OCI-LY7 (cell line): ENCODE data around the gene BCAR3. TPM values are rescaled to one million over a fixed set of nuclear protein-coding genes. Genes with fewer than 3 reads are reported as not detected.

Source experiments
- BruUV-seq: library from RNA; stranded (reverse); fragments of 400-500 nt; replicated peaks from 2 replicates; lab custom pipeline; 2021; lab: Mats Ljungman, UMichigan
- CTCF ChIA-PET: fragments of 300-600 bp; sonication (Branson Sonifier 250); formaldehyde crosslinking; loops from one replicate; lab custom pipeline; 2022; ENCODE audit warnings: antibody characterized with exemption; ENCODE audit not compliant: unreplicated experiment; lab: Charles Lee
- POLR2A ChIA-PET: fragments of 300-600 bp; sonication (Branson Sonifier 250); formaldehyde crosslinking; loops from one replicate; lab custom pipeline; 2022; ENCODE audit warnings: antibody characterized with exemption; lab: Charles Lee
- DNase-seq: peaks from one replicate; pipeline ENCODE4 v3.0.0-alpha.2; 2015; ENCODE audit warnings: low spot score
- H2AFZ ChIP-seq: fragments of 200-600 bp; sonication (generic), shearing (Covaris generic); 2 replicates; pipeline ENCODE4 v1.6.1; 2014; ENCODE audit warnings: mild to moderate bottlenecking, antibody characterized with exemption, low read length, moderate library complexity
- H3K27ac ChIP-seq: fragments of 200-600 bp; sonication (generic); 2 replicates; pipeline ENCODE4 v1.5.1; 2014; ENCODE audit warnings: mixed run types, low read depth, mild to moderate bottlenecking, moderate library complexity, low read length, inconsistent platforms; ENCODE audit not compliant: poor library complexity, severe bottlenecking
- H3K36me3 ChIP-seq: fragments of 200-600 bp; sonication (generic); 2 replicates; pipeline ENCODE4 v1.6.1; 2014; ENCODE audit warnings: mild to moderate bottlenecking, antibody characterized with exemption, low read length, moderate library complexity, mixed read lengths; ENCODE audit not compliant: insufficient read depth
- H3K4me1 ChIP-seq: fragments of 200-600 bp; sonication (generic); 2 replicates; pipeline ENCODE4 v1.5.1; 2014; ENCODE audit warnings: mild to moderate bottlenecking, low read length; ENCODE audit not compliant: insufficient read depth, poor library complexity, severe bottlenecking
- H3K4me2 ChIP-seq: fragments of 200-600 bp; sonication (generic); 2 replicates; pipeline ENCODE4 v1.6.1; 2014; ENCODE audit warnings: mild to moderate bottlenecking, low read length
- H3K4me3 ChIP-seq: fragments of 200-600 bp; sonication (generic); 2 replicates; pipeline ENCODE4 v1.5.1; 2014; ENCODE audit warnings: mild to moderate bottlenecking, low read depth, low read length; ENCODE audit not compliant: poor library complexity, severe bottlenecking
- H3K79me2 ChIP-seq: fragments of 200-600 bp; sonication (generic); 2 replicates; pipeline ENCODE4 v1.6.1; 2016; ENCODE audit warnings: low read depth, mild to moderate bottlenecking, low read length, moderate library complexity, mixed read lengths; ENCODE audit not compliant: insufficient read depth
- H3K9me2 ChIP-seq: fragments of 200-600 bp; sonication (generic); 2 replicates; pipeline ENCODE4 v1.6.1; 2016; ENCODE audit warnings: mild to moderate bottlenecking, low read length, mixed read lengths; ENCODE audit not compliant: insufficient read depth
- H3K9me3 ChIP-seq: fragments of 200-600 bp; sonication (generic); 2 replicates; pipeline ENCODE4 v1.6.1; 2014; ENCODE audit warnings: mild to moderate bottlenecking, mixed run types, low read length, mixed read lengths
- H4K20me1 ChIP-seq: fragments of 200-600 bp; sonication (generic); 2 replicates; pipeline ENCODE4 v1.6.1; 2014; ENCODE audit warnings: mild to moderate bottlenecking, antibody characterized with exemption, low read length, moderate library complexity, mixed read lengths; ENCODE audit not compliant: insufficient read depth
- CTCF ChIP-seq: fragments of 200-600 bp; sonication (generic); conservative IDR thresholded peaks from 2 replicates; pipeline ENCODE4 v1.5.1; 2014; ENCODE audit warnings: mild to moderate bottlenecking, antibody characterized with exemption, low read length, moderate library complexity, mixed read lengths
- EZH2phosphoT487 ChIP-seq: fragments of 200-600 bp; sonication (generic); IDR thresholded peaks from 2 replicates; pipeline ENCODE4 v1.6.1; 2018; ENCODE audit warnings: low read depth, borderline replicate concordance, mild to moderate bottlenecking, mixed run types, antibody characterized with exemption, low read length, moderate library complexity, mixed read lengths
- intact Hi-C: fragments of 100-400 bp; cut with micrococcal nuclease; formaldehyde crosslinking; loops from one replicate; pipeline ENCODE4 v1.10.0; 2022; ENCODE audit not compliant: unreplicated experiment
- total RNA-seq, 2 experiments: library from RNA; depleted of rRNA in 1 of 2; stranded (reverse); fragments of >200 nt in 1 of 2; shearing (Covaris generic) in 1 of 2; gene quantifications; 2 replicates each; pipeline ENCODE4 v1.2.3, GENCODE V29; 2014 to 2022

Gene BCAR3
- total RNA-seq, 2 experiments from 2014 or later, result 16.3 to 24.2 TPM

GRCh38 chr1:93628681-93629080 lies 53.0 kb downstream of the BCAR3 start:
- H3K4me2 ChIP-seq, result no peak overlapping the region
- no TSS peak for BruUV-seq
- H3K4me3 ChIP-seq, result no peak overlapping the region
- H3K9me3 ChIP-seq, result no peaks in the 10 kb centered on the region
- ChIA-PET POLR2A (interaction anchor here (0.9 to 1.9 kb wide), 5 partner anchors 16 to 324 kb away, joined by 3 to 7 read pairs (median 4); no protein-coding TSS in a partner anchor), CTCF (interaction anchor here (0.6 to 4.7 kb wide), 9 partner anchors 8 to 217 kb away, joined by 3 to 45 read pairs (median 4); no protein-coding TSS in a partner anchor)
- no peaks in the 10 kb centered on the region; the same call in 1 of the 2 replicates for H3K36me3 ChIP-seq
- TF ChIP-seq CTCF (no peak), EZH2phosphoT487 (no peak)
- no peaks in the 10 kb centered on the region for H4K20me1 ChIP-seq
- no peaks in the 10 kb centered on the region for H3K9me2 ChIP-seq
- no peak overlapping the region for H2AFZ ChIP-seq
- DNase-seq, result no peak
- peaks cover 5% of the 10 kb centered on the region for H3K4me1 ChIP-seq
- H3K27ac ChIP-seq, result no peak overlapping the region
- H3K79me2 ChIP-seq, result peaks cover 7% of the 10 kb centered on the region; the same call in 1 of the 2 replicates
- intact Hi-C loops, result loop anchor here (1.0 to 5.0 kb wide), 6 partner anchors 52 to 216 kb away; no protein-coding TSS in a partner anchor

- H3K4me1 ChIP-seq, result peaks cover 5% of the 10 kb centered on the region
- no peaks in the 10 kb centered on the region for H3K36me3 ChIP-seq
- H3K27ac ChIP-seq, result no peak overlapping the region
- H3K4me3 ChIP-seq, result no peak overlapping the region
- H2AFZ ChIP-seq, result no peak overlapping the region
- H3K9me2 ChIP-seq, result no peaks in the 10 kb centered on the region
- no peak for DNase-seq
- H3K4me2 ChIP-seq, result no peak overlapping the region
- H4K20me1 ChIP-seq, result no peaks in the 10 kb centered on the region
- H3K79me2 ChIP-seq, result peaks cover 7% of the 10 kb centered on the region; the same call in 1 of the 2 replicates
- H3K9me3 ChIP-seq, result no peaks in the 10 kb centered on the region
- ChIA-PET CTCF (interaction anchor here (2.8 kb wide), 1 partner anchor 189 kb away, joined by 8 read pairs; no protein-coding TSS in a partner anchor), POLR2A (interaction anchor here (0.8 to 1.0 kb wide), 4 partner anchors 12 to 191 kb away, joined by 3 read pairs; no protein-coding TSS in a partner anchor)
- TF ChIP-seq CTCF (no peak), EZH2phosphoT487 (no peak)
- intact Hi-C loops, result loop anchor here (5.0 kb wide), 1 partner anchor 188 kb away; no protein-coding TSS in a partner anchor
- no TSS peak for BruUV-seq
Observed at GRCh38 chr1:93625582-93626327, 55.9 kb downstream of the BCAR3 start.

GRCh38 chr1:93623875-93624274 lies 57.8 kb downstream of the BCAR3 start:
- no peak for DNase-seq
- TF ChIP-seq EZH2phosphoT487 (no peak), CTCF (no peak)
- ChIA-PET POLR2A (interaction anchor here (1.1 kb wide), 1 partner anchor 82 kb away, joined by 4 read pairs; no protein-coding TSS in a partner anchor), CTCF (no interaction called here)
- no TSS peak for BruUV-seq
- Histone ChIP-seq H3K9me3 (no peaks in the 10 kb centered on the region), H3K9me2 (no peaks in the 10 kb centered on the region), H3K79me2 (peaks cover 7% of the 10 kb centered on the region; the same call in 1 of the 2 replicates), H3K4me1 (no peaks in the 10 kb centered on the region), H3K27ac (no peak overlapping the region), H3K4me3 (no peak overlapping the region), H3K36me3 (no peaks in the 10 kb centered on the region), H3K4me2 (no peak overlapping the region), H2AFZ (no peak overlapping the region), H4K20me1 (no peaks in the 10 kb centered on the region)
- intact Hi-C loops, result no loop called here
